ENCODE measurements around the gene PARP12. TPM values are rescaled to one million over a fixed set of nuclear protein-coding genes. Genes with fewer than 3 reads are reported as not detected.

The PARP12 gene
- total and polyA plus RNA-seq, 9 of the 15 experiments (the other 6 are each of a cell fraction or from before 2014, with no cell fraction given), result 4.6 to 40.4 (median 23.5) TPM

GRCh38 chr7:140060788-140061606 lies 1.8 kb downstream of the PARP12 start (continued):
- TF ChIP-seq TFAP4 (CRISPR knock-in tag; IDR thresholded peaks at IDR 0.05; ENCODE audit: borderline replicate concordance) (peak; percentile 97), CHD4 (IDR thresholded peaks at IDR 0.05; ENCODE audit: insufficient read depth, insufficient replicate concordance, low read depth, low read length, poor library complexity, severe bottlenecking) (no peak), SMARCE1 (IDR thresholded peaks at IDR 0.05) (no peak), EWSR1 (IDR thresholded peaks at IDR 0.05; ENCODE audit: borderline replicate concordance, low read depth, partially characterized antibody) (no peak), UBTF (IDR thresholded peaks at IDR 0.05; ENCODE audit: borderline replicate concordance in 1 of 2, low read depth in 2 of 2, low read length in 2 of 2) (0 out of 4 replicates have a peak, but pooled peaks of 1 of the 2 experiments have one; percentile 62), CSDE1 (IDR thresholded peaks at IDR 0.05) (no peak), TBP (optimal IDR thresholded peaks at IDR 0.05; ENCODE audit: low read depth, low read length) (peak; percentile 19), SNIP1 (IDR thresholded peaks at IDR 0.05; ENCODE audit: low read depth) (no peak), ZFX (CRISPR knock-in tag; IDR thresholded peaks at IDR 0.05) (peak; percentile 27; the same call in 1 of the 2 replicates), ZNF778 (CRISPR knock-in tag; IDR thresholded peaks at IDR 0.05) (no peak), DACH1 (IDR thresholded peaks at IDR 0.05; ENCODE audit: partially characterized antibody) (peak; percentile 91), ZC3H8 (IDR thresholded peaks at IDR 0.05) (no peak), SMC3 (conservative IDR thresholded peaks at IDR 0.05; ENCODE audit: insufficient read depth, low read depth, low read length) (no peak), XRCC5 (IDR thresholded peaks at IDR 0.05; ENCODE audit: low read depth, low read length) (peak; percentile 16; the same call in 1 of the 2 replicates), BDP1 (IDR thresholded peaks at IDR 0.05; ENCODE audit: insufficient read depth, insufficient read length) (no peak), USF2 (CRISPR knock-in tag; IDR thresholded peaks at IDR 0.05) (no peak)
- TF ChIP-seq, protein P1, sequence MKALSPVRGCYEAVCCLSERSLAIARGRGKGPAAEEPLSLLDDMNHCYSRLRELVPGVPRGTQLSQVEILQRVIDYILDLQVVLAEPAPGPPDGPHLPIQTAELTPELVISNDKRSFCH (CRISPR knock-in tag; IDR thresholded peaks at IDR 0.05), result no peak
- TF ChIP-seq, protein P1 (tag; IDR thresholded peaks at IDR 0.05), result 0 out of 2 replicates have a peak, but pooled peaks have one; percentile 59
- TF ChIP-seq, protein P2, sequence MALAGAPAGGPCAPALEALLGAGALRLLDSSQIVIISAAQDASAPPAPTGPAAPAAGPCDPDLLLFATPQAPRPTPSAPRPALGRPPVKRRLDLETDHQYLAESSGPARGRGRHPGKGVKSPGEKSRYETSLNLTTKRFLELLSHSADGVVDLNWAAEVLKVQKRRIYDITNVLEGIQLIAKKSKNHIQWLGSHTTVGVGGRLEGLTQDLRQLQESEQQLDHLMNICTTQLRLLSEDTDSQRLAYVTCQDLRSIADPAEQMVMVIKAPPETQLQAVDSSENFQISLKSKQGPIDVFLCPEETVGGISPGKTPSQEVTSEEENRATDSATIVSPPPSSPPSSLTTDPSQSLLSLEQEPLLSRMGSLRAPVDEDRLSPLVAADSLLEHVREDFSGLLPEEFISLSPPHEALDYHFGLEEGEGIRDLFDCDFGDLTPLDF (CRISPR knock-in tag; IDR thresholded peaks at IDR 0.05), result no peak
- TF ChIP-seq, protein P3, sequence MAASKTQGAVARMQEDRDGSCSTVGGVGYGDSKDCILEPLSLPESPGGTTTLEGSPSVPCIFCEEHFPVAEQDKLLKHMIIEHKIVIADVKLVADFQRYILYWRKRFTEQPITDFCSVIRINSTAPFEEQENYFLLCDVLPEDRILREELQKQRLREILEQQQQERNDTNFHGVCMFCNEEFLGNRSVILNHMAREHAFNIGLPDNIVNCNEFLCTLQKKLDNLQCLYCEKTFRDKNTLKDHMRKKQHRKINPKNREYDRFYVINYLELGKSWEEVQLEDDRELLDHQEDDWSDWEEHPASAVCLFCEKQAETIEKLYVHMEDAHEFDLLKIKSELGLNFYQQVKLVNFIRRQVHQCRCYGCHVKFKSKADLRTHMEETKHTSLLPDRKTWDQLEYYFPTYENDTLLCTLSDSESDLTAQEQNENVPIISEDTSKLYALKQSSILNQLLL (CRISPR knock-in tag; IDR thresholded peaks at IDR 0.05; ENCODE audit: borderline replicate concordance), result no peak

Data from K562 (cell line).